Activated naive CD8-positive, alpha-beta T cell treated with anti-CD3 and anti-CD28 coated beads for 36 hours (primary cell): ENCODE data around the gene GFM2. TPM values are rescaled to one million over a fixed set of nuclear protein-coding genes. Genes with fewer than 3 reads are reported as not detected.
"Not testable (repeated sequence)": the region's sequence is repeated elsewhere in the genome, so short reads cannot be mapped to it uniquely, and the experiment has no call there.

ENCODE experiments used
- DNase-seq: peaks from one replicate; pipeline ENCODE4 v3.0.0; 2021
- H3K27ac Mint-ChIP-seq: one replicate; pipeline ENCODE4 v1.8.0; 2022; ENCODE audit warnings: mild to moderate bottlenecking, moderate library complexity, mixed read lengths
- H3K27me3 Mint-ChIP-seq: one replicate; pipeline ENCODE4 v1.8.0; 2022; ENCODE audit warnings: mild to moderate bottlenecking, mixed read lengths
- H3K36me3 Mint-ChIP-seq: one replicate; pipeline ENCODE4 v1.8.0; 2021; ENCODE audit warnings: mild to moderate bottlenecking, mixed read lengths
- H3K4me1 Mint-ChIP-seq: one replicate; pipeline ENCODE4 v1.8.0; 2021; ENCODE audit warnings: mixed read lengths
- H3K4me3 Mint-ChIP-seq: one replicate; pipeline ENCODE4 v1.8.0; 2022; ENCODE audit warnings: mild to moderate bottlenecking, moderate library complexity, mixed read lengths
- H3K9me3 Mint-ChIP-seq: one replicate; pipeline ENCODE4 v1.8.0; 2022; ENCODE audit warnings: mixed read lengths
- total RNA-seq, 2 experiments: library from RNA; stranded (reverse); gene quantifications; one replicate each; pipeline ENCODE4 v1.2.3, GENCODE V29; 2021

GFM2 gene
- total RNA-seq, 2 experiments from 2014 or later = 30.9 to 31.2 TPM

DNA sequence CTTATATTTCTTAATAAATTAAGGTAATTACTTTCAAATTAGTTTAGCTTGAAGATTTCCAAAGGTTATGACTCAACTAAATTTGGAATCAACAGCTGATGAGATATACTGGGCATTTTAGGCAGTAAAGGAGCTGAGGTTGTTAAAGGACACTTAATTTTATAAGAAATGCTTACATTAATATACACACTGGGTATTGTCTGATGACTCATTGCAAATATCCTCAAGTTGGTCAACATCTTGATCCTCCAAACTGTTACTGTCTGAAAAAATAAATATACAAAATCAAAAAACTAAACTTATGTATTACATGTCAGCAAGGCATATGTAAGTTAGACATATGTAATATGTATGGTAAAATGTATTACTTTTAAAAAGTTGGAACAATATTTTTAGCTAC lies 3.4 kb downstream of the GFM2 start:
- Mint-ChIP-seq H3K9me3 (no peaks in the 10 kb centered on the region), H3K27ac (no peak overlapping the region), H3K36me3 (peaks cover 9% of the 10 kb centered on the region), H3K27me3 (no peaks in the 10 kb centered on the region), H3K4me1 (peaks cover 35% of the 10 kb centered on the region), H3K4me3 (no peak overlapping the region)
- DNase-seq = no peak

DNA sequence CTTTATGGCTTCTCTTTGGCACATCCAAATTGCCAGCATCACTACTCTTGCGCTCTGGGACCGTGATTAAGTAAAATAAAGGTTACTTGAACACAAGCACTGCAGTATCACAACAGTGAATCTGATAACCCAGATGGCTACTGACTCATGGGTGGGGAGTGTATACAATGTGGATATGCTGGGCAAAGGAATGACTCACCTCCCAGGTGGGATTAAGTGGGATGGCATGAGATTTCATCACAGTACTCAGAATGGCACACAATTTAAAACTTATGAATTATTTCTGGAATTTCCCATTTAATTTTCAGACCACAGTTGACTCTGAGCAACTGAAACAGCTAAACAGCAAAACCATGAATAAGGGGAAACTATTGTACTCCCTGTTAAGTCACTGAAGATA lies 4.3 kb downstream of the GFM2 start:
- no peaks in the 10 kb centered on the region for H3K9me3 Mint-ChIP-seq
- H3K4me3 Mint-ChIP-seq = no peak overlapping the region
- H3K36me3 Mint-ChIP-seq = peaks cover 13% of the 10 kb centered on the region
- no peak overlapping the region for H3K27ac Mint-ChIP-seq
- H3K27me3 Mint-ChIP-seq = no peaks in the 10 kb centered on the region
- no peak for DNase-seq
- H3K4me1 Mint-ChIP-seq = peaks cover 32% of the 10 kb centered on the region

DNA sequence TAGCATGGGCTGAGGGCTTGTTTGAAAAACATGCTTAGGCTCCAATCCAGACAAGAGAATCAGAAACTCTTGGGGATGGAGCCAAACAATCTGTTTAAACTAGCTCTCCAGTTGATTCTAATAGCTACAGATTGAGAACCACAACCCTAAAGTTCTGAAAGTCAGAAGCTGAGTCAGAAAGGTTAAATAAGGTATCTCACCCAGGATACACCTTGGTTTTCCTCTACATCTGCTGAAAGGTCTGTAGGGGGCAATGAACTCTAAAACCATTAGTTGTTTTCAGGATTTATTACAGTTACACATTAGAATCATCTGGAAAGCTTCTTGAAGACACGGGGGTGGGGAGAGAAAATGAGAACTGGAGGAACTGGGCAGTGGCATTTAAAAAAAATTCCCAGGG lies 5.7 kb downstream of the GFM2 start:
- DNase-seq = no peak
- no peak overlapping the region for H3K4me3 Mint-ChIP-seq
- no peak overlapping the region for H3K27ac Mint-ChIP-seq
- peaks cover 21% of the 10 kb centered on the region for H3K36me3 Mint-ChIP-seq
- peaks cover 5% of the 10 kb centered on the region for H3K9me3 Mint-ChIP-seq
- peaks cover 32% of the 10 kb centered on the region for H3K4me1 Mint-ChIP-seq
- no peaks in the 10 kb centered on the region for H3K27me3 Mint-ChIP-seq

DNA sequence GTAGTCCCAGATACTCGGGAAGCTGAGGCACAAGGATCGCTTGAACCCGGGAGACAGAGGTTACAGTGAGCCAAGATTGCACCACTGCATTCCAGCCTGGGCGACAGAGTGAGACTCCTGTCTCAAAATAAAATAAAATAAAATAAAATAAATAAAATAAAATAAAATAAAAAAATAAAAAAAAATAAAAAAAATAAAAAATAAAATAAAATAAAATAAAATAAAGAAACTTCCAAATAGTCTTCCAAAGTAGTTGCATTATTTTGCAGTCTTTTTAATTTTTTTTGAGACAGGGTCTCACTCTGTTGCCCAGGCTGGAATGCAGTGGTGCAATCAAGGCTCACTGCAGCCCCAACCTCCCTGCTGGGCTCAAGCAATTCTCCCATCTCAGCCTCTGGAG lies 18.2 kb downstream of the GFM2 start:
- H3K4me1 Mint-ChIP-seq, H3K27ac Mint-ChIP-seq, H3K9me3 Mint-ChIP-seq, H3K27me3 Mint-ChIP-seq, H3K4me3 Mint-ChIP-seq, DNase-seq: not testable (repeated sequence)
- peaks cover 20% of the 10 kb centered on the region for H3K36me3 Mint-ChIP-seq

DNA sequence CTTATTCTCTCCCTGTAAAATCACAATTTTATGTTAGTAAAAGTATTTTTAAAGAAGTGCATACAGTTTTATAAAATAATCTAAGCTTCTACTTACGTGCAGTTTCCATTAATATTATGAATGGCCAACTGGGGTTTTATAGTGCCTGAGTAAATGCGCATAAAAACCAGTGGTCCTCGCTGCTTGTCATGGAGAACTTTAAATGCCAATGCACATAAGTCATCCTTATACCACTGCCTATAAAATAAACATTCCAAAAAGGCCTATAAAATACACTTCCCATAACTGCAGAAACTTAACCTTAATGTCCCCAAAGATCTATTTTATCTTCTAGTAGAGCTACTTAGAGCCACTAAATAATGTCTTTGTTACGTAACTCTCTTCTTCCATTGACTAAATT lies 28.5 kb downstream of the GFM2 start:
- no peaks in the 10 kb centered on the region for H3K4me1 Mint-ChIP-seq
- H3K4me3 Mint-ChIP-seq = no peak overlapping the region
- no peak overlapping the region for H3K27ac Mint-ChIP-seq

DNA sequence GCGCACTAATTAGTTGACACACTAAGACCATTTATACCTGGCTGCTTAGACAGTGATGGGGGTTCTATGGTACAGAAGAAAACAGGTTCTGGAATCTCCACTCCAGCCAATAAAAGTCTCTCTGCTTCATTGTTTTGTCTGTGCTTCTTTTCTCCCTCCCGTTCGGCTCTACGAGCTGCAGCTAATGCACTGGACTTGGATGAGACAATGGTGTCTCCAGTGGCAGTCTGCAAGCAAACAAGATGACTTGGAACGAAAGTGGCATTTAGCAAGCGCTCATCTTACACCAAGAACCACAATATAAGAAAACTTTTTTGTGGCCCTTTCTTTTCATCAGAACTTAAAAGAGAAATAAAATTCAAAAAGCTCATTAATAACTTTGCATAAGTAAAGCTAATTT lies 30.2 kb downstream of the GFM2 start:
- no peak overlapping the region for H3K4me3 Mint-ChIP-seq
- H3K27ac Mint-ChIP-seq = no peak overlapping the region
- no peaks in the 10 kb centered on the region for H3K9me3 Mint-ChIP-seq
- no peaks in the 10 kb centered on the region for H3K27me3 Mint-ChIP-seq
- no peaks in the 10 kb centered on the region for H3K4me1 Mint-ChIP-seq
- DNase-seq = no peak
- peaks cover 6% of the 10 kb centered on the region for H3K36me3 Mint-ChIP-seq

More for the DNA sequence above, 28.5 kb downstream of the GFM2 start:
- no peaks in the 10 kb centered on the region for H3K9me3 Mint-ChIP-seq
- peaks cover 7% of the 10 kb centered on the region for H3K36me3 Mint-ChIP-seq
- H3K27me3 Mint-ChIP-seq = no peaks in the 10 kb centered on the region
- no peak for DNase-seq

DNA sequence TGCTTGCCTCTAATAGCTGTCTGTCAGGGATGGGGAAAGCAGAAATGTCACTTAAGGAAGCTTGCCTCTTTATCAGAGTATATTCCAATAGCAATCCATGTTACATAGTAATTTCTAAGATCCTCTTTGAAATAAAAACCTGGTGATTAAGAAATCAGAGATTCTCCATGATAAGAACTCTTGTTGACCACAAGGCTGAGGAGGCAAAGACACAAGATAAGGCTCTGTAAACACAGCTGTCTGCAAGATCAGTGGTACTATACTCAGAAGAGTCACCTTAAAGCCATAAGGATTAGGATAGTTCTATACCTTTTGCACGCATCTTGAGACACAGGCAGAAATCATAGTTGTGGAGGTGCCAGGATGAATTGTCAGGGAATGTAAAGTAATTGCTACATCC lies 41.6 kb downstream of the GFM2 start:
- Mint-ChIP-seq H3K27me3 (no peaks in the 10 kb centered on the region), H3K36me3 (peaks cover 31% of the 10 kb centered on the region), H3K27ac (no peak overlapping the region), H3K9me3 (no peaks in the 10 kb centered on the region), H3K4me1 (no peaks in the 10 kb centered on the region), H3K4me3 (no peak overlapping the region)
- DNase-seq = no peak

DNA sequence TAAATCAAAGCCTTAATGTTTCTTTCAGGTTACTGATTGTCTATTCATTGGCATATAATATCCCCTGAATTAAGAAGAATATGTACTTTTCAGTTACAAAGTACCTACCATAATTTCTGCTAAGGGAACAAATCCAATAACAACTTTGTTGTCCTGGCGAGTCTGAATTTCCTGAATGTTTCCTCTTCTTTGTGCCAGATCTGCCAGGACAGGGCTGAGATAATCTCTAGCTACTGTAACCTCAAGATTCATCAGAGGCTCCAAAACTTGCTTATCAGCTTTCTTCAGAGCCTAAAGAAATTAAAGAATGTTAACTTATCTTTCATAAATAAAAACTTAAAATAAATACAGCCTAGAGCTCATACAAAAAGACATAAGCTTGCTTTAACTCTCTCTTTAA lies 44.6 kb downstream of the GFM2 start:
- Mint-ChIP-seq H3K27ac (no peak overlapping the region), H3K27me3 (no peaks in the 10 kb centered on the region), H3K4me3 (no peak overlapping the region), H3K4me1 (peaks cover 2% of the 10 kb centered on the region), H3K9me3 (no peaks in the 10 kb centered on the region), H3K36me3 (peaks cover 36% of the 10 kb centered on the region)
- no peak for DNase-seq

DNA sequence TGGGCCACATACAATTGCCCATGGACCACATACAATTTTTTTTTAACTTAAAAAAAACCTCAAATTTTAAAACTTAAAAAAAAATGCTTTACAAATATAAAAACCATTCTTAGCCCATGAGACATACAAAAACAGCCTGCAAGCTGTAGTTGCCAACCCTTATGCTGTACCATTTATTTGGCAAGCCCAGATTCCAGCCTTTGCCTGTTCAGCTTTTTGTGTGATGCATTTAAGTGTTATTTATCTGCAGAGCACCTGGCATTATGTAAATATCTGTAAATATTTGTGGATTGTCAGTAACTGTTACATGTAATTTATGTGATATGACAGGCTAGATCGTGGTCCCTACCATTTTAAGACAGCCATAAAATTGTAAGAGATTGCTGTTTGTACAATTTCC lies 49.3 kb downstream of the GFM2 start:
- Mint-ChIP-seq H3K27ac (no peak overlapping the region), H3K27me3 (no peaks in the 10 kb centered on the region), H3K4me1 (peaks cover 2% of the 10 kb centered on the region), H3K9me3 (no peaks in the 10 kb centered on the region), H3K36me3 (peaks cover 26% of the 10 kb centered on the region), H3K4me3 (no peak overlapping the region)
- DNase-seq = no peak

DNA sequence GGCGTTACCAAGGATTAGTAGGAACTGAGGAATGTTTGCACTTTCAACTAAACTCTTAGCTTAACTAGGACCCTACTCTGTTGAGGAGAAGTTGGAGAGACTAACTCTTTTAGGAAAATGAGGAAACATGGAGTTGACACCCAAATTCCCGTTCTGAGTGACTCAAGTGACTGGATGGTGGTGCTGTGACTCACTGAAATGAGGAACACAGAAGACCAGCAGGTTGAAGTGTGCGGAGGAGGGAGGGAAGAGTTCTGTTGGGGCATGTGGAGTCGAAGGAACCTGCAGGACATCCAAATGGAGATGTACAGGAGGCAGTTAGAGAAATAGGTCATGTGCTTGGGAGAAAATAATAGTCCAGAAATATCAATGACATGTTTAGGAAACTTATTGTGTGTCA lies 73.7 kb downstream of the GFM2 start:
- H3K27me3 Mint-ChIP-seq = no peaks in the 10 kb centered on the region
- DNase-seq = no peak
- no peak overlapping the region for H3K27ac Mint-ChIP-seq
- H3K9me3 Mint-ChIP-seq = no peaks in the 10 kb centered on the region
- H3K4me1 Mint-ChIP-seq = peaks cover 4% of the 10 kb centered on the region
- H3K36me3 Mint-ChIP-seq = peaks cover 23% of the 10 kb centered on the region
- no peak overlapping the region for H3K4me3 Mint-ChIP-seq

DNA sequence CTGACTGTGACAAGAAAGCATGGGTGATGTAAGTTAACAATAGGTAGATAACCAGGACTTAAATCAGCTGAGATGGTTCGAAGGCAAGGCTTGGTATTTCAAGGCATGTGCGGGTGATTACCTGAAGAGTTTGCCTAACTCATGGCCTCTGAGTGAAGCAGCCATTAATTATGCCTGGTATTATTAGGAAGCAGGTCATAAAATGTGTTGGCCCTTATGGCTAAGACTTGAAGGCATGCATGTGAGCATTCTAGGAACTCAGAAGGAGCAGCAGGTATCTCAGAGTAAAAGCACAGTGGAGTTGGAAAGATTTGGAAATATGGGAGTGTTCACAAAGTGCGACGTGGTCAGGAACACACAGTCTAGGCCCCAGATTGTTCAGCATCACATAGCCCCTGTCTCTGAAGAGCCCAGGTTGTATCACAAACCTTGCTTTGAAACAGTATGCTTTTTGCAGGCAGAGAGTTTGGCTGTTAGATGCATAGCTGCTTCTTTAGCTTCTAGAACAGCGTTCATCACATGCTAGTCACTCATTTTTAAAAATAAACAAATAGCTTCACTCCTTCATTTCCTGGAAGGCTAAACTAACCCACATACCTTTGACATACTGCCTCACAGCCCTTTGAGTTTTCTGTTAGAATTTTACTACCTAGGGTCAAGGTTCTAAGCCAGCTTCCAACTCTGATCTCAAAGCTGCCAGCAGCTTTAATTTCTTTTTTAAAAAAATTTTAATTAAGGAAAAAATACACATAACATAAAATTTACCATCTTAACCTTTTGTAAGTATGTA lies 79.8 kb downstream of the GFM2 start:
- Mint-ChIP-seq H3K27ac (no peak overlapping the region), H3K27me3 (no peaks in the 10 kb centered on the region), H3K9me3 (no peaks in the 10 kb centered on the region), H3K36me3 (peaks cover 16% of the 10 kb centered on the region), H3K4me3 (peak overlapping the region; percentile 92), H3K4me1 (peaks cover 20% of the 10 kb centered on the region)
- DNase-seq = no peak

DNA sequence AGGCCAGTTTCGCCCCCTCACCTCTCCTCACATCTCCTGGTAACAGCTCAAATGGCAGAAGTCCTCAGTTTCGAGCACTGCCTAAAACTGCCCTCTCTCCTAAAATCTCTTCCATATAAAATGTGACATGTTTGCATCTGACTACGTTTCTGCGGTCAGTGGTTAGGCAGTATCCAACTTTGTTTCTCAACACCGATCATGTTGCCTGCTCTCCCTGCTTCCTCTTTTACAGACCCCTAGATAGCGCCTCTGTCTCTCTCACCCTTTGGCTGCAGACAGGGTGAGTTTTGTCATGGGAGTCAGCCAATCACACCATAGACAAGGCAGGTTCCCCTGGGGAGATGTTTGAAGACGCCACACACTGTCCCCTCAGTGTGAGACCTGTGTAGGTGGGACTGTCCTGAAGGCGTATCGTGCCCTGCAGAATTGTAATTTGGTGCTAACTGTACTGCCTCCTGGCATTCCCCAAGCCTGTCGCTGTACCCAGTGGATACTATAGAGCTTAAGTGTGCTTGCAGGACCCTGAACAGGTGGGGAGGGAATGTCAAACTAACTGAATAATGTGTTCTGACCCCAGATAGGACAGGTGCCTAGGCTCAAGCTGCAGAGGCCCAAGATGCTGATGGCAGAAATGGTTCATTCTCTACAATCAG lies 80.8 kb downstream of the GFM2 start:
- peak overlapping the region; percentile 74 for H3K27ac Mint-ChIP-seq
- peak overlapping the region; percentile 92 for H3K4me3 Mint-ChIP-seq
- H3K4me1 Mint-ChIP-seq = peaks cover 20% of the 10 kb centered on the region
- no peaks in the 10 kb centered on the region for H3K27me3 Mint-ChIP-seq
- no peaks in the 10 kb centered on the region for H3K9me3 Mint-ChIP-seq
- H3K36me3 Mint-ChIP-seq = peaks cover 16% of the 10 kb centered on the region
- peak; percentile 1 for DNase-seq

DNA sequence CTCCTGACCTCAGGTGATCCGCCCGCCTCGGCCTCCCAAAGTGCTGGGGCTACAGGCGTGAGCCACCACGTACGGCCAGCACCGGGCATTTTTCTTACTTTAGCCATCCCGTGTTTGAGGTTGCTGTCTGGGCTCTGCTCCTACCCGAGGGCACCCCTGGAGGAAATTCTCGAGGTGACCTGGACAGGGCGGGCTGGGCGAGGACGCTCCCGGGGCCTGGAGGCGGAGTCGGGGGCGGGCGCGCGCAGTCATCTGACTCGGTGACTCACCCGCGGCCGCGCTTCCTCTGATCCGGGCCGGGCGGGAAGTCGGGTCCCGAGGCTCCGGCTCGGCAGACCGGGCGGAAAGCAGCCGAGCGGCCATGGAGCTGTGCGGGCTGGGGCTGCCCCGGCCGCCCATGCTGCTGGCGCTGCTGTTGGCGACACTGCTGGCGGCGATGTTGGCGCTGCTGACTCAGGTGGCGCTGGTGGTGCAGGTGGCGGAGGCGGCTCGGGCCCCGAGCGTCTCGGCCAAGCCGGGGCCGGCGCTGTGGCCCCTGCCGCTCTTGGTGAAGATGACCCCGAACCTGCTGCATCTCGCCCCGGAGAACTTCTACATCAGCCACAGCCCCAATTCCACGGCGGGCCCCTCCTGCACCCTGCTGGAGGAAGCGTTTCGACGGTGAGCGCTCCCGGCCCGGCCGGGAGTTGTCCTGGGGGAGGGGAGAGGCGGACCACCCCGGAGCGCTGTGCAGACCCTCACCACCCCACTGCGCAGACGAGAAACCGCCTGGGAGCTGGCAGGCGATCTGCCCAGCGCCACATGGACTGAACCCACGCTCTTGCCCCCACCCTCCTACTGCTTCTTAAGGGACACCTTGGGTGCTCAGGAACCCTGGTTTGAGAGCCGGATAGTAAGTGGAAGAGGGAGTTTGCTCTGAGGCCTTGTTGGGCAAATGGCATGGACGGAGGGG lies 81.7 kb downstream of the GFM2 start, which contains the start of gene HEXB:
Gene HEXB, plus strand, starts transcription at position 334 of the 952 bp plus-strand sequence. Its CDS starts 28 bp downstream, at position 362.
- Mint-ChIP-seq H3K36me3 (peaks cover 13% of the 10 kb centered on the region), H3K4me3 (peak within 1 kb of the TSS; percentile 92), H3K9me3 (no peaks in the 10 kb centered on the region), H3K4me1 (peaks cover 20% of the 10 kb centered on the region), H3K27ac (peak within 1 kb of the TSS; percentile 74), H3K27me3 (peaks cover 3% of the 10 kb centered on the region)
- DNase-seq = peak; percentile 90

DNA sequence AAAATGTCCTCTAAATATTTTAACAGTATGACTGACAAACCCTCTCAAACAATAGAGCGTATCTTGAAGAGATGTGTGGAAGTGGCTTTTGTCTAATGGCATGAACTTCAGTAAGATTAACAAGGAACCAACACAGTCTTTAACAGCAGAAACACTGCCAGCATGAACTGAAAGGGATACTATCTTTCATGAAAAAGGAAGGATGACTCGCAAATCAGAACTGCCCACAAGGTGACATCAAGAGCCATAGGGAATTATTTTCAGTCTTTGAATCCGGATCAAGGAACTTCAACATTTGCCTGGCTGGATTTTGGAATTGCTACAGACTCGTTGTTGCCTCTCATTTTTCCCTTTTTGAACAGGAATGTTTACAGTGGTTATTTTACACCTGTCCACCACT lies 87.0 kb downstream of the GFM2 start:
- Mint-ChIP-seq H3K4me3 (no peak overlapping the region), H3K27me3 (peaks cover 11% of the 10 kb centered on the region), H3K36me3 (no peaks in the 10 kb centered on the region), H3K4me1 (no peaks in the 10 kb centered on the region), H3K9me3 (no peaks in the 10 kb centered on the region), H3K27ac (no peak overlapping the region)
- DNase-seq = no peak

DNA sequence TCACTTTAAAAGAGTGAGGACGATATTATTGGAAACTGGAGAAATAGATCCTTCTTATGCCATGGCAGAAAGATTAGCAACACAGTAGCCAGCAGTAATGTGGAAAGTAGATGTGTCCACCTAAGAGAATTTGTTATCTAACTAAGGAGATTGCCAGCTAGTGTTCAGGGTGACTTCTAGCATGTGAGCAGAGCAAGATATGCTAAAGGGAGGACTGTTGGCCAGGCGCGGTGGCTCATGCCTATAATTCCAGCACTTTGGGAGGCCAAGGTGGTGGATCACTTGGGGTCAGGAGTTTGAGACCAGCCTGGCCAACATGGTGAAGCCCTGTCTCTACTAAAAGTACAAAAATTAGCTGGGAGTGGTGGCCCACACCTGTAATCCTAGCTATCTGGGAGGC lies 87.6 kb downstream of the GFM2 start:
- H3K4me3 Mint-ChIP-seq, H3K27ac Mint-ChIP-seq, H3K36me3 Mint-ChIP-seq, H3K9me3 Mint-ChIP-seq, DNase-seq, H3K4me1 Mint-ChIP-seq: not testable (repeated sequence)
- peaks cover 11% of the 10 kb centered on the region for H3K27me3 Mint-ChIP-seq
